ENCODE results near the gene MFAP4.

The MFAP4 gene

DNA sequence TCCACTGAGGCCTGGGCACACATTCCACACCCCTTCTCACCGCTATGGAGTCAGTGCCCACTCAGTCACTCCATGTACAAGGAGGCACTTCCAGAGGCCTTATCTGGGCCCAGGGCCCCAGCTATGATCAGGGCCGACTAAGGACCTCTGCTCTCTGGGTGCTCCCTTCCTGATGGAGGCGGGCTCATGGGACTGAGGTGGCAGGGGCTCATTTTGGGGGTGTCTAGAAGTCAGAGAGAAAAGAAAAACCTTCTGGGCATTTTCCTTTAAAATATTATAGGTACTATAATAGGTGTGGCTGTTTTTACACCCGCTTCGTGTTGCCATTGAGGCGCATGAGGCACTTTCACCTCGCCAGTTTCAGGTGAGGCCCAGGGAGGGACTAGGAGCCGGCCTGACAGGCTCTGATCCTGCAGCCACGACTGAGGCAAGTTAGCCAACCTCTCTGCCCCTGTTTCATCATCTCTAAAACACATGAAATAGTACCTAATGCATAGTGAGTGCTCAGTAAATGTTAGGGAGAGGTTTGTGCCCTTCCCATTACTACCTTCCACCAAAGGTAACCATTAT lies 38.8 kb downstream of the MFAP4 start:
- no peak for DNase-seq (ENCODE audit: low spot score)

DNA sequence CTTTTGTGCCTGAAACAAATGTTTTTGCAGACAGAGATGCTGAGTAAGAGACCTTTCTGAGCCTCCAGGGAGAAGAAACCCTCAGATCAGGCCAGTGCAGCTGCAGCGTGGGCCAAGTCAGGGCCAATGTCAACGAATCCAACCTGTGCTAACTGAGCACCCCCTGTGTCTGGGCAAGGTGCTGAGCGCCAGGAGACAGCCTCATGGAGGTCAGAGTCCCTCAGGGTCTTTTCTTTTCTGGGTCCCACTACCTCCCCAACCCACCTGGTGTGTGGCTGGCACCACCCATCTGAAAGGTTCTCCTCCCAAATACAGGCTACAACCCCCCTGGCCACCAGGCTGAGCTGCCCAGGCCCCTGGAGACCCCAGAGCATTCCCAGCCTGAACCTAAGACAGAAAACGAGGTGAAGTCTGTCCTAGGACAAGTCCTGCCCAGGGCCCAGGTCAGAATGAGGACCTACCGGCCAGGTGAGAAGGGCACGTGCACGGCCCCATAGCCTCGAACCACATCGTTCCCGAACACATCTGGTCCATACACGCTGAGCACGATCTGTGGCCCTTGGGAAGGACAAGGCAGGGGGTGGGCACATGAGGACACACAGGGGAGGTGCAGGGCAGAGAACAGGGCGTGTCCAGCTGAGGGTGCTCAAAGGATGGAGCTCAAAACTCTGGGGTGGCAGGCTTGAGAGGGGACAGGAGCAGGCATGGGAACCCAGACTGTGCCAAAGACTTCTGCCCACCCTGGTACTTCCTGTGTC lies 39.5 kb downstream of the MFAP4 start:
- no peak for DNase-seq (ENCODE audit: low spot score)

DNA sequence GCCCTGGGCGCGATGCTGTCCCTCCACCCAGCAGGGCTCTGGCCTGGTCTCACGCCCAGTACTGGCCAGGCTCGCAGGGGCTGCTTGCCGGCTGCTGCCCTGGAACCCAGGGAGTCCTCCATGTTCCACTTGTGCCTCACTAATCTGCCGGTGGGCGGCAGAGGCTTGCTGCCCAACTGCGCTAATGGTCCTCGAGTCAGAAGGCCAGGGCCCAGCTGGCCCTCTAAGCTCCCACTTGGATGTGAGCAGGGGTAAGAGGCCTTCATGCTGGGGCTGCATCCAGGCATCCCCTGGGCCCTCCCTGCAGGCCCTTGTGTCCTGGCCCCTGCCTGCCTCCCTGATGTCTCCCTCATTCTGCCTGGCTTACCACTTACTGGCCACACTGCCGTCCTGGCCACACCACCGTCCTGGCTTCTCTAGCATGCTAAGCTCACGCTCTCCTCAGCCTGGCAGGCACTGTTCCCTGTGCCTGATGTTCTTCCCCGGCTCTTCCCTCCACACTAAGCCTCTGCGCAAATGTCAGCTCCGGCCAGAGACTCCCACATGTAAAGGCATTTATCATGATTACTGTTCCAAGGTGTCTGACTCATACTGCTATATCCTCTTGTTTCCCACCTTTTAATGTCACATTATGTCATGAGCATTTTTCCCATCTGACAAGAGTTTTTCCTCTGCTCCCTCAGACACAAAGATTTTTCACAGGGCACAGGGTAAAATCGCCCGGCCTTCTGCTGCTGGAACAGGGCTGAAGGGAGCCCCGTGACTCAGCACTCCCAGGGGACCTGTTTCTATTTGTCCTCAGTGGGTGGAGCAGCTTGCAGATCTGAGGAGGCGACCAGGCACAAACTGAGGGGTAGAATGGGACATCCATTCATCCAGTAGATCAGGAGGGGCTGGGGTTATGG lies 40.4 kb downstream of the MFAP4 start:
- DNase-seq (ENCODE audit: low spot score) = peak; percentile 50

DNA sequence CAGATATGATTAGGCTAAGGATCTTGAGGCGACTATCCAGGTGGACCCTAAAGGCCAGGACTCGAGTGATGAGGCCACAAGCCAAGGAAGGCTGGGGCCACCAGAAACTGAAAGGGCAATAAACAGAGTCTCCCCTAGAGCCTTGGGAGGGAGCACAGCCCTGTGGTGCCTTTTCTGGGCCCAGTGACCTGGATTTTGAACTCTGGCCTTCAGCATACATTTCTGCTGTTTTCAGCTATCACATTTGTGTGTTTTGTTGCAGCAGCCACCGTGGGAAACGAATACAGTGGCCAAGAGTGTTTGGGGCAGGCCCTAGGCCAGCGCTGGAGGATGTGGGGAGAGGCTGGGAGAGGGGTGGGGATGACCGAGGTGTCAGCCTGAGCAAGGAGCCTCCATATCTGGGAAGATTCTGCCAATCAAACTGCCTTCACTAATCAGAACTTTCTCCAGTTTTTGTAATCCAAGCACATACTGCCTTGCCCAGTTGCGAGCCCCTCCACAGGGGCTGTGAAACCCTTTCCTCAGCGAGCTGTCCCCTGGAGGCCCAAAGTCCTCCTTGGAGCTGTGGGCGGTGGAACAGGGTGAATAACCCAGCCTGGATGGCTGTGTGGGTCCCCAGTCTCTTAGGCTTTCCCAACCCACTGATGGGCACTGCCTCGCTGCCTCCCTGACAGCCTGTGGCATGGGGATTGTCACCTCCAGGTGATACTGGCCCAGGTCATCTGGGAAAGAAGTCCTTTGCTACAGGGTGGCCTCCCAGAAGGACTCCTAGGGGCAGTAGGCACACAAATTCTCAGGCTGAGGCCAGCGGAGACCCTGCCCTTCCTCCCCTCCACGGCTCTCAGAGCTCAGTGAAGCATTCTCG lies 41.3 kb downstream of the MFAP4 start:
- DNase-seq (ENCODE audit: low spot score) = no peak

DNA sequence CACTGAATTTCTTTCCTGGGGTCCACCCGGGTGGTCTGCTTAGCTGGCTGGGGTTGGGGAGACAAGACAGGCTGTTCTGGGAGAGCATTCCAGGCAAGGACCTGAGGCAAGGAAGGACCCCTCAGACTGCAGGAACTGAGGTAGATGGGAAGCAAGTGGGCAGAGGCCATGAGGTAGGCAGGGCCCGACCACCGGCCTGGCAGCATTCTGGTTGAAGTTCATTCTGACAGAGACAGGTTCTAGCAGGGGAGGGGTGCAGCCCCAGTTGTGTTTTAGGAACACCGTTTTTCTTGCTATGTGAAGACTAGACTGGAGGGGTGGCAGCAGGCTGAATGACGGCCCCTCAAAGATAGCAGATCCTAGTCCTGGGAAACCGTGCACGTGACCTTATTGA lies 41.9 kb downstream of the MFAP4 start:
- DNase-seq (ENCODE audit: low spot score) = no peak

DNA sequence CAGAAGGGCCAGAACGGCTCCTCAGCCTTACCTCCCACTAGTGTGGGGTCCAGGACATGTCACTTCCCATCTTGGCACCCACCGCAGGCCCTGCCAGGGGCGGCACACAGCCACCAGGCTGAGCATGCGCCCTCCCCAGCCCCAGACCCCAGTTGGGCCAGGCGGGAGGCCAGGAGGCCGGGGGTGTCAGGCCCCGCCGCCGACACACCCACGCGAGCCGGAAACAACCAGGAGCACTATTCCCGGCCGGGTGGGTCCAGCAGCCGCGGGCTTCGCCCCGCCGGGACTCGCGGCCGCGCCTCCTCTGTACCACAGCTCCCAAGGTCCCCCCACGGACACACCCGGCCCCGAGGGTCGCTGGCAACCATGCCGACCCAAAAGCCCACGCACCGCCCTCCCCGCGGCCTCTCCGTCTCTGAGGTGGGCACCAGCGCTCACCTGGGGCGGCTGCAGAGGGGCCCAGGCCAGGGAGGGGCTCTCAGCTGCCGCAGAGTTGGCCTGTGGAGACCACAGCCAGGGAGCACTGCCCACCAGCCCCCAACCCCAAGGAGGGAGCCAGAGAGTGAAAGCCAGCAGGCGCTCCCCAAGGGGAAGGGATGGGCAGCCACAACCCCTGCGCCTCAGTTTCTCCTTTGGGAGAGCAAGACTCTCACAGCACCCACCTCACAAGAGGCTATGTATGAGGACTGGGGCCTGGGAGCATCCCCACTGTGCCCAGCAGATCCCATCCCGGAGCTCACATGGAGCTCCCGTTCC lies 42.5 kb downstream of the MFAP4 start:
- DNase-seq (ENCODE audit: low spot score) = no peak

DNA sequence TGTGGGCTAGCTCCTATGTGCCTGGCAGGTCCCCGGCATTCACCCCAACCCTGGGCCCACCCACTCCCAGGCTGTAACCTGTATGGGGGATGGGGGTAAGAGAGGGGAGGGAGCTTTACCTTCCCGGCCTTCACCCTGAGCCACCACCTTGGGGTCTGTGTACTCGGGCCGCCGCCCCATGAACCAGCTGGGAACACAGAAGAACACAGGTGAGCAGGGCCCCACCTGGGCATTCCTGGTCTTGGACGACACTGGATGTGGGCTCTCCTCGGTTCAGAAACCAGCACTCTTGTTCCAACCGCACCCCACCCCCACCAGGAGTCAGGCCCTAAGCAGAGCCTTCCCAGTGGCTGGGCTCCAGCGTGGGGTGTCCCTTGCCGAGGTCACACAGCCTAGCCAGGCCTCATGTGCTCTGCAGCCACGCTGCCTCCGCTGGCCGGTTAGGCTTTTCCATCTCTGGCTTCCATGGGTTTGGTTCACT lies 43.3 kb downstream of the MFAP4 start:
- no peak for DNase-seq (ENCODE audit: low spot score)

DNA sequence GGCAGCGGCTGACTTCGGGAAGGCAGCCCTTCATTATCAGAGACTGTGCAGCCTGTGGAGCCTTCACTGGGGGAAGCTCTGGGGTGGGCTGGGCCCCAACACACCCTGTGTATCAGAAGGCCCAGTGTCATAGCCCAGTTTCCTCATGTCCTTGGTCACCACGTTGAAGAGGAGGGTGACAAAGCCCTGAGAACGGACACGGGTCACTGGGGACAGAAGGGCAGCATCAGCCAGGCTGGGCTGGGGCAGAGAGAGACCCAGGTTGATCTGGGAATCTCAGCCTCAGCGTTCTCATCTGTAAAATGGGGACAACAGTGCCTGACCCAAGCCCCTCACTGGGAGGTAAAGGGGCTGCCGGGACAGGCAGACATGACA lies 43.7 kb downstream of the MFAP4 start:
- no peak for DNase-seq (ENCODE audit: low spot score)

DNA sequence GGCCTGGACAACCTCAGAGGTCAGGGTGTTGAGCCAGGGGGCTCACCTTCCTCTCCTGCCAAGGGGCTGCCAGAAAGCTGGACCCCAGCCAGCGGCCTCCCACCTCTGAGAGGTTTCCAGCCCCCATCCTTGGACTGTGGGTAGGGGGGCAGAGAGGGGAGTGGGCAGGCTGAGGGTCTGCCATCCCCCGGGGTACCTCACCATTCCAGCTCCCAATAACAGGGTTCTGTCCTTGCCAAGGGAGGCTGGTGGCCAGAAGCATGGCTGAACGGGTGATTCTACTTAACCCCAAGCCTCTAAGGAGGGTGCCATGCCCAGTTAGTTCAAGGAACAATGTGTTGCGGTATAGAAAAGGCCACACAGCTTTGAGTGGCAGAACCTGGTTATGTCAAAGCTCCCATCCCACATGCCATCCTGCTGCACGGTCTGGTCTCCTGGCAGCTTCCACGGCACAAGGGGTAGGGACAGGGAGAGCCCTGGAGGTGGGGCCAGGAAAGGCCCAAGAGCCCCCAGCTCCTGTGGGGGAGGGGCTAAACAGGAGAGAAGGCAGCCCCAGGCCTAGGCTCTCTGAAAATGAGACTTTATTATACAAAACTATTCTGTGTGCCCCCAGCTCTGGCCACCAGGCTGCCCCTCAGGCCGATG lies 44.3 kb downstream of the MFAP4 start:
- DNase-seq (ENCODE audit: low spot score) = no peak

DNA sequence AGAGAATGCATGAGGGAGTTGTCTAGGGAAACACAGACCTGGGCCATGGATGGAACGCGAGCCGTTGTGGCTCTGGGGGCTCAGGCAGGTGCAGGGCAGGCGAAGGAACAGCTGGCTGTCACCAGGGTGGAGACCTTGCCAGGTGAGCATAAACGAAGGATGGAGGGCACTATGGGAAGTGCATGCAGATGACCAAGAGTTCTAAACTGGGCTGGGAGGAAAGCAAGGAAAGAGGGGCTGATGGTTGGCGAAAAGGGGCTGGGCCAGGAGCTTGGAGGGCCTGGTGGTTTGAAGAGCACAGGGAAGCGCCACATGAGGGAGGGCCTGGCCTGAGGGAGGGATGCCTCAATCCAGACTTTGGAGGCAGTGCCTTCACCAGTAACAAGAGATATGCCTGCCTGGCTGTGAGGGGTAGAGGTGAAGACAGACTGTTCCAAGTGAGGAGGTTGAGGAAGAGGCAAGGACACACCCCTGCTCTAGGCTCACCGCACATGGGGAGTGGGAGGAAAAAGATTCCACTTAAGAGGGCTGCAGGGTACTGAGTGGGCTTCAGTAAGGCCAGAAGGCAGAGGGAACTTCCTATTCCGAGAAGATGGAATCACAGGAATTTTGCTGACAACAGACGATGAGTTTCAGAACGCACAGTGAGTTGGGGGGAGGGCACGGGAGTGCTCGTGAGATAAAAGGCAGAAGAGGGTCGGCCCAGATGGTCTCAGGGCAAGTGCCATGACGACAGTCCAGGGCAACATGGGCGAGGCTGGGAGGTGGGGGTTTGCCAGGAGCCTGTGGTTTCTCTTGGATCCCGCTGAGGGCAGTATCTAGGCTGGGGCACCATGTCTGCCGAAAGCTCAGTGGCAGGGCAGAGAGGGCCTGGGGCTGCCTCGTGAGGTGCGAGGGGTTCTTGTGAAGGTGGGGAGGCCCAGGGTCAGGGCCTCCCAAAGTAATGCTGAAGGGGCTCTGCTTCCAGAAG lies 45.1 kb downstream of the MFAP4 start:
- no peak for DNase-seq (ENCODE audit: low spot score)

DNA sequence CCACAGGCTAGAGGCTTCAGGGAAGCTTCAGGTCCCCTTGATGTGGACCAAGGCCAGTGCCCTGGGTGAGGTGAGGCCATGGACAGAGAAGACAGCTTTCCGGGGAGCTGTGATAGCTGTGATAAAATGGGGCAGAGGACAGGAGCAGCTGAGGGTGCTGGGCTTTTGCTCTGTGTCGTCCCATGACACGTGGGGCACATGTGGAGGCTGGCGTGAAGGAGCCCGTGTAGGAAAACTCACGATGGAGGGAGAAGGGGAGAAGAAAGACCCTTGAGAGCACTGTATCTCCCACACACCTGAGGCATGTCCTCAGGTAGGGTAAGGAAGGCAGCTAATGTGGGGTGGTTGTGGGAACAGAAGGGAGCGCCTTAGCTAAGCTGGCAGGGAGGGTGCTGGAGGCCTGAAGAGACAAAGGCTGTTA lies 45.8 kb downstream of the MFAP4 start:
- no peak for DNase-seq (ENCODE audit: low spot score)

DNA sequence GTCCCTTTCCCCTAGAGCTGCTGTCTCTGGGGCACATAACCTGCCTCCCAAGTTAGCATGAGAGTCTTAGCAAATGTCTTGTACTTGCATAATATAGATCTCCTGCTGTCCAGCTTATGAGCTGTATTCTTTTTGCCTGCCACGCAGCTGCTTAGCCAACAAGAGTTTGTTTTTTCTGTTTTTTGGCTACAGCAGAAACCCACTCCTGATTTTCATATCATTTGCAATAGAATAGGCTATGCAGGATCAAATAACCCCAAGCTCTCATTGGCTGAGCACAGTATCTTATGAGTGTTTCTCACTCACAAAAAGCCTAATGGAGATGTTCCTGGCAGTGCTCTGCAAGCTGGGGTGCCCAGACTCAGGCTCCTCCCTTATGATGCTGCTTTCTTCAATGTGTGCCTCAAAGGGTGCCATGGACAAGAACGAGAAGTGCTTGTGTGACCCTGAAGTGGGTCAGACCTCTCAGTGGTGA lies 47.6 kb downstream of the MFAP4 start:
- DNase-seq (ENCODE audit: low spot score) = no peak

DNA sequence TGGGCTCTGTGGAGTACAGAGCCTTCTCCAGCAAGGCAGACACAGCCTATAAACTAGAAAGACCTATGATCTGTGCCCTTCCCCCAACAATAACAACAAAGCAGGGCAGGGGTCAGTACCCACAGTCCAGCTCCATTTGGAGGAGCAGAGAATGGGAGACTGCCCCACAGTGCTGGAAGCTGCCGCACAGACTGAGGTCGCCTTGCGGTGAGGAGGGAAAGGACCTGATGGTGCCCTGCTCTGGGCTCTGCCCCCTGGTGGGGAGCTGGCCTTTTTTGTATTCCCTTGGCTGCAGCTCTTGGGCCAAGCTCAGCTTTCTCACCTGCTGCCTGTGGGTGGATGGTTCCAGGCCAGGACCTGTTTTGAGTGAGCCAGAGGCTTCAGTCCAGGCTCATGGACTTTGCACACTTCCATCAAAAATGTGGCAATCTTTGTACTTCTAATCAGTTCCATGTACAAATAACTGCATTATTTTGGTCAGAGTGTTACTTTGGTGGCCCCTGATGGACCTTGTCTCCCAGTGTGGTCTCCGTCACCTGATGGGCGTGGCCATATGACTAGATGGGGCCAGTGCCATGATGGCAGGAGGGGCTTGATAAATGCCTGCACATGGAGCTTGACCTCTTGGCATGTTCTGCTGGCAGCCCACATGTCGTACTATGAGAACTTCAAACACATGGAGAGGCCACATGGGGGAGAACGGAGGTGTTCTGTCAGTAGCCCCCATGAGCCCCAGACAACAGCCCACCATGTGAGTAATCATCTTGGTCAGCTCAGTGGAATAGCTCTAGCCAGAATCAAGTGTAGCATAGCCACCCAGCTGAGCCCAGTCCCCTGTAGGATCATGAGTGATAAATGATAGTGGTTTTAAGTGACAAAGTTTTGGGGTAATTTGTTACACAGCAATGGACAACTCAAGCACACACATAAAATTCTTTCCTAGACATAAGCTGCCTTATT lies 48.7 kb downstream of the MFAP4 start:
- DNase-seq (ENCODE audit: low spot score) = peak; percentile 60

DNA sequence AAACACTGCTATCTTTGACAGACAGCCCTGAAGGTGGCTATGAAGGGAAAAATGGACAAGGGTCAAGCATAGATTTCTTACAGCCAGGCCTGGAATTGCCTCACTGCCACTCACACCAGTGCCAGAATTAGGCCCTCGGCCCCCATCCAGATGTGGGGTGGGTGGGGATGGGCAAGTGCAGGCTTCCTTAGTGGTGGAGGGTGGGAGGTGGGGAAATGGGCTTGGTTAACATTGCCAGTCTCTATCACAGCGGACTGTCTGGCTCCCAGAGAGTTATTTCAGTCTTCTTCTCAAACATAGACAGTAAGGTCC lies 49.3 kb downstream of the MFAP4 start:
- DNase-seq (ENCODE audit: low spot score) = no peak

DNA sequence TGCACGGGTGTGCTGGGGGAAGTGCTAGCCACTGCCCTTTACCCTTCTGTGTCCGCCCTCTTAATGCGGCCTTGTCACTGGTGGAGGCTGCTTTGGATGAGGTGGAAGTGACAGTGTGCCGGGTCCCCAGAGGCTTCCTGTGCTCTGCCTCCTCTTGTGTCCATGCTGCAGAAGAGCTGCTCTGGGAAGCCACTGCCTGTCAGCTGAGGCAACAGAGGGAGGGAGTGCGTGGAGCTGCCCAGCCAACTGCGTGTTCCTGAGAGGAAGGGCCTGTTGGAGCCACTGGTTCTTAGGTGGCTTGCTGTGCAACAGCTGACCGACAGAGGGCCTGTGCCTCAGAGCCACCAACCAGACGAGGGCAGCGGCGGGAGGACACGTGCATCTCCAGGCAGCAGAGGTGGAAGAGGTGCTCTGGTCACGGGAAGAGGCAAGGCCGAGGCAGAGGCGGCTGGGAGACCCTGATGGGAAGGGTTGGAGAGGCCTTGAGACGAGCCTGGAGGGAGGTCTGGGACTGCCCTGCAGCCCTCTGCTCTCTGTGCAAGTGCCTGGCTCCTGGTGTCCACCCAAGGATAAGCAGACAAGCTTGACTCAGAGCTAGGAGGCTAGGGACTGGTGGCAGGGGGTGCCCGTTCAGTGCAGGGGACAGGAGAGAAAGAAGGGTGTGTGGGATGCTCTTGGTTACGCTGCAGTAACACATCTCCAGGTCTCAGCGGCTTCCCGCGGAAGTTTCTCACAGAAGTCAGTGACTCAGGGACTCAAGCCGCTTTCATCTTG lies 49.9 kb downstream of the MFAP4 start:
- no peak for DNase-seq (ENCODE audit: low spot score)

DNA sequence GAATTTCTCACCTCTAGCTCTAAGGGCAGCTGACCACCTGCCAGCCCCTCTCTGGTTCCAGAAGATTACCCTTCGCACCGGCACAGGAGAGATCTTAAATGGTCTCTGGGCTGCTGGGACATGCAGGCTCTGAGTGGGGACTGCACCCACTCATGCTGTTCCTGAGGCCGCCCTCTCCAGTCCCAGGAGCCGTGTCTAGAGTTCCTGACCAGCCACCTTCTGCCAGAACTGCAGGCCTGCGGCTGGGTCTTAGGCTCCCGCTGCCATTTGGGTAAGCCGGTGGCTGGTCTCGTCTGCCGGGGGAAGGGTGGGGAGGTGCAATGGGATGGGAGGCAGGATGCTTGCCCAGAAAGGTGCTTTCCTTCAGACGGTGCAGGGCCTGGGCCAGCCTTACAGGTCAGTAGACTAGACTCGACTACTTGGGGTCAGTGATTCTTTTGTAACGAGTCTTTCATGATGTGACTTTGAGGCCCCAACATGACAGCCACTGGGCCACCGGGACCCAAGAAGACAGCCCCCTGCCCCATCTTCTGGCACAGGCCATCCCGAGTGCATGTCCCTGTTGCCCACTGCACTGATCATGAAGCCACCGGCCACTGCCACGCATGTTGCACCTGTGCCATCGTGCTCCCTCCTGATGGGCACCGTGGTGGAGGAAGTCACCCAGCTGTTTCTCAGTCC lies 50.9 kb downstream of the MFAP4 start:
- DNase-seq (ENCODE audit: low spot score) = no peak

DNA sequence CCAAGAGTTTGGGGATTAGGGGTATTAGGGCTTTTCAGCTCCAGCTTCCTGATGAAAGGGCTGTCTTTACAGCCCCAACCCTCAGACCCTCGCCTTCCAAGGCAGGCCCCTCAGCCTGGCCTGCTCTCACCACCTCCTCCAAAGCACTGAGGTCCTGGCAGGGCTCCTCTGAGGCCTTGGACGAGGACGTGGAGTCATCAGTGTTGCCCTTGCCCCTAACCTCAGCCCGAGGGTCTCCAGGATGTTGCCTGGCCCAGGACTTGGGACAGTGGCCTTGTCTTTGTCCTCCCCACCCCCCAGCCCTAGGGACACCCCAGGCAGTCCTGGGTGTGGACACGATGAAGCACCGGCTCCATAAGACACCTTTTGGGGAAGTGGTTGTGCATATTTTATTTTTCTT lies 52.7 kb downstream of the MFAP4 start:
- DNase-seq (ENCODE audit: low spot score) = peak; percentile 45

Measured in D341Med (cell line).